Lower leg skin (tissue), 4 donors: Measurements from ENCODE around the gene HSPA4. TPM values are rescaled to one million over a fixed set of nuclear protein-coding genes. Genes with fewer than 3 reads are reported as not detected.
"Not testable (repeated sequence)": the region's sequence is repeated elsewhere in the genome, so short reads cannot be mapped to it uniquely, and the experiment has no call there.

Source experiments
- DNase-seq, 2 donors: peaks; one replicate each; pipeline ENCODE4 v3.0.0-alpha.2; 2019; ENCODE audit warnings: low spot score in 2 of 2
- H3K4me3 ChIP-seq: fragments of 200-600 bp; sonication (generic); 2 replicates; pipeline ENCODE4 v1.5.1; 2017; ENCODE audit warnings: mild to moderate bottlenecking, low read depth; ENCODE audit not compliant: poor library complexity, severe bottlenecking
- CTCF ChIP-seq, 3 donors: fragments of 450-650 bp; IDR thresholded peaks; one replicate each; pipeline ENCODE4 v1.5.1; 2016; ENCODE audit warnings: antibody characterized with exemption in 3 of 3, mild to moderate bottlenecking in 3 of 3, moderate library complexity in 2 of 3
- POLR2A ChIP-seq, 2 donors: fragments of 450-650 bp; IDR thresholded peaks; one replicate each; pipeline ENCODE4 v1.6.1; 2016 to 2017; ENCODE audit warnings: antibody characterized with exemption in 2 of 2, mild to moderate bottlenecking in 1 of 2, moderate library complexity in 1 of 2
- WGBS, 2 donors: methylation state at CpG; one replicate each; pipeline ENCODE4 v1.1.5; 2018; 5-methylcytosine and 5-hydroxymethylcytosine counted together
- intact Hi-C: fragments of 100-400 bp; cut with DNase I; formaldehyde crosslinking; loops from one replicate; pipeline ENCODE4 v1.15.0; 2023; ENCODE audit warnings: low total_unique reads
- total RNA-seq, 4 donors: library from RNA; depleted of rRNA; stranded (reverse); fragments of >200 nt; gene quantifications; one replicate each; pipeline ENCODE4 v1.1.0, GENCODE V29; 2016

HSPA4 gene
- total RNA-seq, 4 donors from 2014 or later: 33.0 to 49.3 (median 42.2) TPM

- WGBS, 2 donors: 73 to 77% methylated on average over 1 of the region's 1 CpG
- no peak for TF ChIP-seq CTCF (IDR thresholded peaks at IDR 0.05)
- no peak for TF ChIP-seq POLR2A (IDR thresholded peaks at IDR 0.05)
- intact Hi-C loops: no loop called here
- DNase-seq: no peak
- no peak overlapping the region for H3K4me3 ChIP-seq
Measured at GRCh38 chr5:133081703-133082102, 29.9 kb downstream of the HSPA4 start.

GRCh38 chr5:133082128-133082527 lies 30.3 kb downstream of the HSPA4 start:
- 81% methylated on average over 4 of the region's 4 CpGs for WGBS, 2 donors

GRCh38 chr5:133083901-133084300 lies 32.1 kb downstream of the HSPA4 start:
- WGBS, 2 donors: 94 to 100% methylated on average over 1 of the region's 1 CpG
- no peak for DNase-seq
- intact Hi-C loops: no loop called here
- TF ChIP-seq CTCF (IDR thresholded peaks at IDR 0.05) (no peak), POLR2A (IDR thresholded peaks at IDR 0.05) (no peak)
- no peak overlapping the region for H3K4me3 ChIP-seq

More at GRCh38 chr5:133082128-133082527, 30.3 kb downstream of the HSPA4 start:
- intact Hi-C loops: no loop called here
- no peak overlapping the region for H3K4me3 ChIP-seq
- no peak for TF ChIP-seq POLR2A (IDR thresholded peaks at IDR 0.05)
- no peak for TF ChIP-seq CTCF (IDR thresholded peaks at IDR 0.05)
- DNase-seq: no peak

DNA sequence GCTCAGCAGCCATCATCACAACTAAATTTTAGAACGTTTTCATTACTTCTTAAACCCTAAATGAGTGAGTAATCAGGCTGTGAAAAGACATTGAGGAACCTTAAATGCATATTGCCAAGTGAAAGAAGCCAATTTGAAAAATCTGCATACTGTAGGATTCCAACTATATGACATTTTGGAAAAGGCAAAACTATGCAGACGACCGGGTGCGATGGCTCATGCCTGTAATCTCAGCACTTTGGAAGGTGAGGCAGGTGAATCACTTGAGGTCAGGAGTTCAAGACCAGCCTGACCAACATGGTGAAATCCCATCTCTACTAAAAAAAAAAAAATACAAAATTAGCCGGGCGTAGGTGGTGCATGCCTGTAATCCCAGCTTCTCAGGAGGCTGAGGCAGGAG lies 33.4 kb downstream of the HSPA4 start:
- WGBS, 2 donors: 96% methylated on average over 6 of the region's 6 CpGs
- DNase-seq: not testable (repeated sequence)

GRCh38 chr5:133086366-133086875 lies 34.6 kb downstream of the HSPA4 start:
- 72 to 79% methylated on average over 4 of the region's 4 CpGs for WGBS, 2 donors
- no peak overlapping the region for H3K4me3 ChIP-seq
- no peak for DNase-seq
- intact Hi-C loops: no loop called here
- TF ChIP-seq POLR2A (IDR thresholded peaks at IDR 0.05) (no peak), CTCF (IDR thresholded peaks at IDR 0.05) (no peak)

More for the DNA sequence above, 33.4 kb downstream of the HSPA4 start:
- H3K4me3 ChIP-seq, intact Hi-C loops: not testable (repeated sequence)

DNA sequence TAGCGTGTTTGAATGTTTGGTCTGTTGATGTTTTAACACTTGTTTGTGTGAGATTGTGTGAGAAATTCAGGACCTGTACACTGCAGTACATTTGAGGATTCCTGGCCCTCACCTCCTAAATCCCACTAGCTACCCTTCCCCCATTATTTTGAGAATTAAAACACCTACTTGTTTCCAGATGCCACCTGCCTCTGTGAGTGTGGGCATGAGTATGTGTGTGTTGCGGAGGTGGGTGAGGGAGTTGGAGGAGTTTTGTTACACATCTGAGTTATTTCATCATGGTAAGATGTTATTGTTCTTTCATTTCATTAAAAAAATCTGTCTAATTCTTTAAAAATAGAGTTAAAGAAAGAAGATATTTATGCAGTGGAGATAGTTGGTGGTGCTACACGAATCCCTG lies 36.3 kb downstream of the HSPA4 start:
- intact Hi-C loops: no loop called here
- no peak for DNase-seq
- 93 to 96% methylated on average over 3 of the region's 3 CpGs for WGBS, 2 donors
- TF ChIP-seq POLR2A (IDR thresholded peaks at IDR 0.05): no peak
- TF ChIP-seq CTCF (IDR thresholded peaks at IDR 0.05): no peak
- no peak overlapping the region for H3K4me3 ChIP-seq
